GM18502 (cell line): ENCODE data around the gene AP1M2.
A peak's percentile ranks its signal among the peaks of the same experiment; 100 is the strongest.
"Not testable (repeated sequence)": the region's sequence is repeated elsewhere in the genome, so short reads cannot be mapped to it uniquely, and the experiment has no call there.

Experiments
- ATAC-seq: cut with Tn5 transposase; IDR thresholded peaks from one replicate; pipeline ENCODE4 v1.9.1; 2021; ENCODE audit warnings: mild to moderate bottlenecking; ENCODE audit not compliant: unreplicated experiment, poor library complexity

Gene AP1M2

DNA sequence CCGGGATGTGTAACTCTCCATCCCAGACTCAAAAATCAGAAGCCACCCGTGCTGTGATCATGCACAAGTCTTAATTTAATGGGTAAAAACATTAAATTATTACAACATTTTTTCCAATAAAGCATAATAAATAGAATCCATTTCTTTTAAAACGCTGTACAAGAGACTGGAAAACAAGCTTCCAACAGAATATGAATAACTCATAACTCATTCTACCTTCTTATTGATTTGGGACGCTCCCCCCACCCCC is 20.8 kb downstream of the AP1M2 start:
- no peak for ATAC-seq

DNA sequence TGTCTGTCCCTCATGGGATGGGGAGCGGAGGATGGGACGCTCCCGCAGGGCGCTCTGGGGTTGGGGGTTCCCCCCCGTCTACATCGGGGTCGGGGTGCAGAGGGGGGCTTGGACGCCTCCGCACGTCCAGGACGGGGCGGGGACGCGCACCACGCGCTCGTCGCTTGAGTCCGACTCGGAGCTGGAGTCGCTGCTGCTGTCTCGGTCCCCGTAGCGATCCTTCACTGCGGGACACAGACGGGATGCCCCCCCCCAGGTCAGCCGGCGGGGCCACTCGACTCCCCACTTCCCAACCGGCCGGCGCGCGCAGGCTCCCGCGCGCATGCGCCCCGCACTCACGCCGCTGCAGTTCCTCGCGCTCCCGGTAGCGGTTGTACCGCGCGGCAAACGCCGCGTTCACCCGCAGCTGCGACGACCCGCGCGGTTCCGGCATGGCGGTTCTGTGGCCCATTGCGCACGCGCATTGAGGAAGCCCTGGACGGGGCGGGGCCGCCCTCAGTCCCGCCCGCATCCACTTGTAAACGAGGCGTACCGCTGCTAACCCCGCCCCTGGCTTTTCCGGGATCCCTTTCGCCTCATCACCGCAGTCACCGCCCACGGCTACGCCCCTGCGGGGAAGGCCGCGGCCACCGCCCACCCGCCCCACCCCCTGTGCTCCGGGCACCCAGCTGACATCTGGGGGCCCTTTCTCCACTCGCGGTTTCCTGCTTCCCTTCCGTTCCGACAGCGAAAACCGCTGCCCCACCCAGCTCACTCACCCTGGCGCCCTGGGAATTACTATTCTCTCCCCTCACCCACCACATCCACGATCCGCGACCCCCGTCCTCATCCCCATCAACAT is 21.3 kb downstream of the AP1M2 start, which contains the start of gene KRI1:
TSS of gene KRI1 (minus strand) at position 444 of the 841 bp plus-strand sequence. CDS start at position 433, 11 bp downstream.
- peak; percentile 53 for ATAC-seq

DNA sequence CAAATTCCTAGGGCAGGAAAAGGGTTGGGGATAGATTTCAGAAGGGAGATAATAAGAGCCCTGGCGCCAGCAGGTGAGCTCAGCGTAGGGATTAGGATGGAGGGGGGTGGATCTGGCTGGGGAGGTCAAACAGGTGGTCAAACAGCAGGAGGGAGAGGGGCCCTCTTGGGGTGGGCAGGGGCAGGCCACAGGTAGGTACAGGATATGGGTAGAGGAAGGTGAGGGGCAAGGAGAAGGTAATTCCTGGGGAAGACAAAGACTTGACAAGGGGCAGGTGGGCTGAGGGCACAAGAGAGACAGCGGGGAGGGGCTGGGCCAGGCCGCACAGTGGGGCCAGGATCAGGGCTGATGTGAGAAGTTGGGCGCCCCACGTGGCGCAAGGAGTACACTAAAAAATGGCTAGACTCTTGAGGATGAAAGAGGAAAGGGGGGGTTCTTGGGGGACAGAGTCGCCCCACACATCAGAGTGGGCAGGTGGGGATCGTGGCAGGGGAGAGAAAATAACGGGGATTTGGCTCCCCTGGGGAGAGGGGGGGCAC is 22.0 kb downstream of the AP1M2 start:
- no peak for ATAC-seq

DNA sequence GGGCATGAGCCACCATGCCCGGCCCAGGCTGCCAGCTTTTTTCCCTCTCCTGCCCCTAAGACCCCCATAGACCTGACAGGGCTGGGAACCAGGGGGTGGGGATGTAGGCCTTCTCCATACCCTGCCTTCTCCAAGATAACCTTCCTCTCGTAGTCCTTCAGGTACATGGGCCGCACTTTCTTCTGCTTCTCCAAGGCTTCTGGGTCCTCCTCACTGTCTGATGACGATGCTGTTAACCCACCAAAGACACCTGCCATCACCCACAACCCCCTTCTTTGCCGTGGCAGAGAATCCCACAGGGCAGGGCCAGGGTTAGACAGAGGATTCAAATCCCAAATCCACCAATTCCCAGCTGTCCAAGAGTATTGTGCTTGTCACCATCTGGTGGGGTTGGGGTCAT is 24.5 kb downstream of the AP1M2 start:
- no peak for ATAC-seq

DNA sequence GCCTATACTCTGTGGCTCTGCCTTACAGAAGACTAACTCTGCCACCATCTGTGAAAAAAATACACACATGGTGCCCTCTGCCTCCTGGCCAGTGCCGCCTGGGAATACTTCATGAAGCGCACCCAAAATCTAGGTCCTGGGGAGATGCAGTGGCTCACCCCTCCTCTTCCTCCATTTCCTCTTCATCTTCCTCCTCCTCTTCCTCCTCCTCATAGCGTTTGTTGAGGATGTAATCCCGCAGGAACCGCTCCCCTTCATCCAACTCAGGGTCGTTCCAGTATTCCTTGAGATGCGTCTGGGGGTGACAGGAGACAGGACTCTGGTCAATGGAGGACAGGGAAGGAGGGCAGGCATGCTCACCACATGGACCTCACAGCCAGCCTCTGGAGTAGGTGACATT is 27.0 kb downstream of the AP1M2 start:
- ATAC-seq: no peak

DNA sequence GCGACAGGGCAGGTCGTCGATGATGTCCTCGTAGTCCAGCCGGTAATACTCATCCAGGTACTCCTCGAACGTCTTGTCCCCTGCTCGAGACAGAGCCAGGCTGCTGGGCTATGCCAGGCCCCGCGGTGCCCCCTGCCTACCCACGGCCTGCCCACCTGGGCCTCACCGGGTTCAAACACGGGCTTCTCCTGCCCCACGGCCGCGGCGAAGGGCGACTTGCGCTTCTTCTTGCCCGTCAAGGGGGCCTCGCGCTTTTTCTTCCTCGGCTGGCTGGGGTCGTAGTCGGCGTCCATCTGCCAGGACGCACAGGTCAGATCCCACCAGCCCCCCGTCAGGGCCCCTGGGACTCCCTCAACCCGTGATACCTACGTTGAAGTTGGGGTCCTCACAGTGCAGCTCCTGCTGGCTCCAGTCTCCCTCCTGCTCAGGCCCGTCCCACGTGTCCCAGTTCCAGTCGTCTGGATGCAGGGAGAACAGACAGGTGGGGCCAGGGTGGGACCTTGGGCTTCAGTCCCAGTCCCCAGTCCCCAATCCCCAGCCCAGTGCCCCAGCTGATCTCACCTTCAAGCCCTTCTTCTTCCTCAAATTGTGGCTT is 29.4 kb downstream of the AP1M2 start:
- ATAC-seq: no peak

DNA sequence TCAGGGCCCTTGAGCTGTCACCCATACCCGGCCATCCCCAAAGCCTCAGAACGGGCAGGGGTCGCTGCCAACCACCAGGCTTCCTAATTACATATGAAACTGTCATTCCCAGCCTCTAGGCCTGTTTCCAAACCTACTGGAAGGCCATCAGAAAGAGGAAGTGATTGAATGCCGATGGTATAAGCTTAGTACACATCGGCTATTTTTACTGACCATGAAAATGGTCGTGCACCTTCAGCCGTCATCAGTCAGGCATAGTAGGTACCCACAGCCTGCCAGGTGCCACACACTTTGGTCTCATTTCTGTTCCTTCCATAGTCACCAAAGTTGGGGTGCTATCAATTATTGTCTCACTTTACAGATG is 31.5 kb downstream of the AP1M2 start:
- ATAC-seq: no peak

DNA sequence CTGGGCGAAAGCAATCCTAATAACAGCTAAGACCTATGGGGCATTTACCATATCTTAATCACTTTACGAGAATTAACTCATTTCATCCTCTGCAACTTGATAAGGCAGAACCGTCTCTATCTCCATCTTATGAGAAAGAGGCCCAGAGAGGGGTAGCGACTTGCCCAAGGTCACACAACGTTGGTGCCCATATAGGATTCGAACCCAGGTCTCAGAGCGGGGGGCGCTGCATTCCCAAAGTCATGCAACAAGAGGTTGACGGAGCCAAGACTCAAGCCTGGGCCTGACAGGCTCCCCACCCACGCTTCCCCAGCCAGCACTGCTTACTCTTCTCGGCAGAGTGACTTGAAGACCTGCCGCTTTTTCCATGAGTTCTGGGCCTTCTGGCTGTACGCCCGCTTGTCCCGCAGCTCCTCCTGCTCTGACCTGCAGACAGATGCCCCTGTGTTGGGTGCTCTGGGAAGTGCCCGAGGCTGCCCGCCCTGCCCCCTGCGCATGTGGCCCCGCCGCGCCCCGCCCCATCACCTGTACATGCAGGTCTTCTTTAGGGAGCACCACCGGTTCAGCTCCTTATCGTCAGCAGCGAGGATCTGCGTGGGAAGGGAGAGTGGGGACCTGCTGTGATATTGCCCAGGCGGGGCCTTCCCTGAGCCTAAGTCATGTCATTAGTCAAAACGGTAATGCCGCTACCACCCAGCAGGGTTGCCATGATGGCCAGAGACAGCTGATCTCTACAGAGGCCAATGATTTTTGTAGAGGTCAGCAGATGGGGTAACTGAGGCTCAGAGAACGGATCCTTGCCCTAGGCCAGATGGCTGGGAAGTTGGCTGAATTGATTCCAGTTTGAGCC is 32.1 kb downstream of the AP1M2 start:
- no peak for ATAC-seq

DNA sequence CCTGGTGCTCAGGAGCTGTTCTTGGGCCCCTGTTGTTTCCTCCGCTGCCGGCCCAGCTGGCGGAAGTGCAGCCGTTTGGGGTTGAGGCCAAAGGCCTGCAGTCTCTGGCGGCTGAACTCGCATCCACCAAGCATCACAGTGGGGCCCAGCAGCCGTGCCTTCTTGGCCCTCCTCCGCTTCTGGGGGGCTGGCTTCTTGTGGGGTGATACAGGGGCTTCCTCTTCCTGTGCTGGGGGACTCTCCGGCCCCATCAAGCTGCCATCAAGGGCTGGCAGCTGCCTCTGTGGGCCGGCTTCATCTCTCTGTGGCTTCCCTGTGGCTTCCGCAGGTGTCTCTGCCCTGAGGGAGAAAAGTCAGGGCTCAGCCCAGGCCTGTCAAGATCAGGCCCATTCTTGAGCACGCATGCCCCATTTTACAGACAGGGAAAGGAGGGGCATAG is 33.1 kb downstream of the AP1M2 start:
- peak; percentile 62 for ATAC-seq

DNA sequence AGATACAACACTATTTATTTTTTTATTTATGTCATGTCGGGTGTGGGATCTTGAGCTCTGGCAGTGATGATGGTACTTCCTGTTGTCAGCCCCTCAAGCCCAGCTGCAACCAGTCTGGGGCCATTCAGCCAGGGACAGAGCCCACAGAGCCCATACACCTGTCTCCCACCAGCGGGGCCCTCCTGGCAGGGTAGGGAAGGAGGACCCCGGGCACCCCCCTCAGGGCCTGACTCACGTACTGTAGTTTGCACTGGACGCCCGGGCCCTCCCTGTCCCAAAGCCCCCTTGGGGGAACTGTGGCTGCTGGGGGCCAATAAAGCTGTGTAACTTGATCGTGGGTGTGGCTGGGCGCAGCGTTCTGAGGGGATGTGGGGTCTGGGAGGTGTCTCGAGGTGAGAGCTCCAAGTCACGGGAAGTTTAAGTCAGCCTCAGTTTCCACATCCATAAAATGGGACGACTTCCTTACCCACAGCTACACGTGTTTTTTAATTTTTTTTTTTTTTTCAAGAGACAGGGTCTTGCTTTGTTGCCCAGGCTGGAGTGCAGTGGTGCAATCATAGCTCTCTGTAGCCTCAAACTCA is 33.9 kb downstream of the AP1M2 start:
- ATAC-seq: no peak

DNA sequence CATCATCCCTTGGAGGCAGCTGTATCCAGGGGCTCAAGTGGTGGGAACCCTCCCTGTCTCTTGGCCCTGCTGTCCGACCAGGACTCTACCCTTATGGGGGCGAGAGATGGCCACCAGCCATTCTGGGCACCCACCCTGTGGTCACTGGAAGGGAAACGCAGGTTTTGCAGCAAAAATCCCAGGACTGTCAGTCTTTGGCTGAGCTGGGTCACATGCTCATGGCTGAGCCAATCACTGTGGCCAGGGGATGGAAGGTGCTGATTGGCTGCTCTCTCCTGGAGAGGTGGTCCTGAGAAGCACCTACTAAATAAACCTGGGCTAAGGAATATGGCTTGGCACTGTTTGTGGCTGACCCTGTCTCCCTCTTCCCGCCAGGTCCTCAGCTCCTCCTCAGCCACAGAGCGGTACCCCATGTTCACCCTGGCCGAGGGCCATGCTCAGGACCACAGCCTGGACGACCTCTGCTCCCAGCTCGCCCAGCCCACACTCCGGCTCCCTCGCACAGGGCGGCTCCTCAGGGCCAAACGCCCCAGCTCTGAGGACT is 34.5 kb downstream of the AP1M2 start:
- no peak for ATAC-seq

DNA sequence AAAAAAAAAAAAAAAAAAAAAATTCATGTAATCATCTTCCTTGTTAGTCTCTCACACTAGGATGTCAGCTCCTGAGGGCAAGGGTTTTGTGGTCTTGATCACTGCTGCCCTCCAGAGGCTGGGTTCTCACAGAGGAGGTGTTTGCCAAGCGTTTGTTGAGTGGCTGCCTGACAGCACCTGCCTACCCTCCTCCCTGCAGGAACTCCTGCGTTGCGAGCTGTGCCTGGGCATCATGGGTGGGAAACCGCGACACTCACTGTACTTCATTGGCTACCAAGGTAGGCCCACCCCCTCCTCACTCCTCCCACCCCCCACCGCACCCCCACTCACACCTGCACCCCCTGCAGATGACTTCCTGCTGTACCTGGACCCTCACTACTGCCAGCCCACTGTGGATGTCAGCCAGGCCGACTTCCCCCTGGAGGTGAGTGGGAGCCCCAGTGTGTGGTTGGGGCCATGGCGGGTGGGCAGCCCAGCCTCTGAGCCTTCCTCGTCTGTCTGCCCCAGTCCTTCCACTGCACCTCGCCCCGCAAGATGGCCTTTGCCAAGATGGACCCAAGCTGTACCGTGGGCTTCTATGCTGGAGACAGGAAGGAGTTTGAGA is 35.3 kb downstream of the AP1M2 start:
- no peak for ATAC-seq

DNA sequence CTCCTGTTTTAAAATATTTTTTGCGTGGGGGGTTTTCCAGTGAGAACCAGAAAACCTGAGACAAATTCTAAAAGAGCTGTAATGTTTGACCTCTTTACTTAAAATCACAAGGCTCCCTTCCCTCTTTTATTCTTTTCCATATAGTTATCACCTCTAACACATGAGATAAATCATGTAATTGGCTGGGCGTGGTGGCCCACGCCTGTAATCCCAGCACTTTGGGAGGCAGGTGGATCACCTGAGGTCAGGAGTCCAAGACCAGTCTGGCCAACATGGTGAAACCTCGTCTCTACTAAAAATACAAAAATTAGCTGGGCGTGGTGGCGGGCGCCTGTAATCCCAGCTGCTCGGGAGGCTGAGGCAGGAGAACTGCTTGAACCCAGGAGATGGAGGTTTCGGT is 36.1 kb downstream of the AP1M2 start:
- not testable (repeated sequence) for ATAC-seq

DNA sequence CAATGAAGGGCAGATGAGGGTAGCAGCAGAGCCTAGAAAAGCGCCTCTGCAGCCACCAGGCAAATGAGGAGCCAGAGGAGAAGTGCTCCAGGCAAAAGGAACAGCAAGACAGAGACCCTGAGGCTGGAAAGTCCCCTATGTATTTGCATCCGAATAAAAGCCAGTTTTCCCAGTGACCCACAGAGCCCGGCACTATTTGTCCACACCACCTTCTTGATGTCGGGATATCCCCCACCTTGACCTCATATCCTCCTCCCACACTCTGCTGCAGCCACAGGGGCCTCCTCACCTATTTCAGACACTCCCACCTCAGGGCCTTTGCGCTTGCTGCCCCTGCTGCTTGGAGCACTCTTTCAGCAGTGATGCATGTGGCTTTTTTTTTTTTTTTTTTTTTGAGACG is 36.8 kb downstream of the AP1M2 start:
- no peak for ATAC-seq

DNA sequence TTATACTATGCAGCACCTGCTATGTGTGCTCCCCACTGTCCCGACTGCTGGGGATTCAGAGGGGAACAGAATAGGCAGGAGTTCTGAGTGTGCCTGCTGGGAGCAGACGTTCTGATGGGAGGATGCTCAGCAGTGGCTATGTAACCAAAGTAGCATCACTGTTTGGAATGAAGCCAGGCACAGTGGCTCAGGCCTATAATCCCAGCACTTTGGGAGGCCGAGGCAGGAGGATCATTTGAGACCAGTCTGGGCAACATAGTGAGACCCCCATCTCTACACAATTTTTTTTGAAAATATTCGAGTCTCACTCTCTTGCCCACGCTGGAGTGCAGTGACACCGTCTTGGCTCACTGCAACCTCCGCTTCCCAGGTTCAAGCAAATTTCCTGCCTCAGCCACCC is 37.4 kb downstream of the AP1M2 start:
- no peak for ATAC-seq

DNA sequence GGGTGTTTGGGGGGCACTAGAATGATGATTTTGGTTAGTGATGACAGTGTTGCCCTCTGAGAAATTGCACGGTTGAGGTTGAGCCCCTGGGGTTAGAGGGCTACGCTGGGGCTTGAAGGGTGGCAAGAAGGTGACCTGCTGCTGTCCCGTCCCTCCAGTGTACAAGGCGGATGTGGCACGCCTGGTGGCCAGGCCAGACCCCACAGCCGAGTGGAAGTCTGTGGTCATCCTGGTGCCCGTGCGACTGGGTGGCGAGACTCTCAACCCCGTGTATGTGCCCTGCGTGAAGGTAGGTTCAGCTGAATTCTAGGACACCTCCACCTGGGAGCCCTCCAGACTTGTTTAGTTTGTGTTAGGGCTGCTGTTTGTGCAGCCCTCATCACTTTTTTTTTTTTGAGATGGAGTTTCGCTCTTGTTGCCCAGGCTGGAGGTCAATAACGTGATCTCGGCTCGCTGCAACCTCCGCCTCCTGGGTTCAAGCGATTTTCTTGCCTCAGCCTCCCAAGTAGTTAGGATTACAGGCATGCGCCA is 38.3 kb downstream of the AP1M2 start:
- ATAC-seq: no peak

DNA sequence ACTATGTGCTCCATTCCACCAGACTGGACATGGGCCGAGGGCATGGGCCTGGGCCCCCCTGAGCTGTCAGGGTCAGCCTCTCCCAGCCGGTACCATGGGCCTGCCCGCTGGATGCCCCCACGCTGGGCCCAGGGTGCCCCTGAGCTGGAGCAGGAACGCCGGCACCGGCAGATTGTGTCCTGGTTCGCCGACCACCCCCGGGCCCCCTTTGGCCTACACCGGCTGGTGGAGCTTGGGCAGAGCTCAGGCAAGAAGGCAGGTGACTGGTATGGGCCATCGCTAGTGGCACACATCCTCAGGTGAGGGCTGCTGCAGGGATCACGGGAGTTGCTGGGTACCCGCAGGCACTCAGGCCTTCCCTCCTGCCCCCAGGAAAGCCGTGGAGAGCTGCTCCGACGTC is 40.3 kb downstream of the AP1M2 start:
- no peak for ATAC-seq

DNA sequence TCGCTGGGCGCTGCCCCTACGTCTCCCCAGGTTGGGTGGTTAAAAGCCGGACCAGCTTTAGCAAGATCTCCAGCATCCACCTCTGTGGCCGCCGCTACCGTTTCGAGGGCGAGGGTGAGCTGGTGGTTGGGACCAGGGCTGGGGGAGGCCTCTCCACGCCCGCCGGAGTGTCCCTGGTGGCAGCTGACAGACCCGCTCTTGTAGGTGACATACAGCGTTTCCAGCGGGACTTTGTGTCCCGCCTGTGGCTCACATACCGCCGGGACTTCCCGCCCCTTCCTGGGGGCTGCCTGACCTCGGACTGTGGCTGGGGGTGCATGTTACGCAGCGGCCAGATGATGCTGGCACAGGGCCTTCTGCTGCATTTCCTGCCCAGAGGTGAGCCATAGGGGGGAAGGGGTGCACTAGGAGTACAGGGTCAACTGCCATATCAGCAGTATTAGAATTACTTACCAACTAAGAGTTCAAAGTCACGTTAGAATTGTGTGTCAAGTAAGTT is 42.3 kb downstream of the AP1M2 start:
- no peak for ATAC-seq

DNA sequence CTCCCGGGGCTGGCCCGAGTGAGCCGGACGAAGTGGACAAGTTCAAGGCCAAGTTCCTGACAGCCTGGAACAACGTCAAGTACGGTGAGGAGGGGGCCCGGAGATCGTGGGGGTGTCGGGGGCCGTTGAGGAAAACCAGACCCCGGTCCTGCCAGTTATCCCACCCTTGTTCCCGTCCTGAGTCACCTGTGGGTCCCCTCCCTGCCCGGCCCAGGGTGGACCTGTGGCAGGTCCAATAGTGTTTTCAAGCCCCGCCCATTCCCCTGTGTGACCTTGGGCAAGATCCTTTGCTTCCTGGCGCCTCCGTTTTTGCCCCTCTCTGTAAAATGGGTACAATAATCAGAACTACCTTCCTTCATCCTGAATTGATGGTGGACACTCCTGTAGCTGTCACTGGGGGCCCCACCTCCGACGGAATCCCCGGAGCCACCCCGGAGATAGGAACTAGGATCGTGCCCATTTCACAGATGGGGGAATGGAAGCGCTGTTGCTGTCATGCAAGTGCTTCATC is 42.8 kb downstream of the AP1M2 start:
- ATAC-seq: no peak
